Activated CD8-positive, alpha-beta memory T cell treated with anti-CD3 and anti-CD28 coated beads, Interleukin-2, amount 50 U/mL, for 48 hours (primary cell): ENCODE data around the gene ADAM17.
"Not testable (repeated sequence)": the region's sequence is repeated elsewhere in the genome, so short reads cannot be mapped to it uniquely, and the experiment has no call there.

Experiments
- DNase-seq: peaks from one replicate; pipeline ENCODE4 v3.0.0-alpha.2; 2020

ADAM17 gene

DNA sequence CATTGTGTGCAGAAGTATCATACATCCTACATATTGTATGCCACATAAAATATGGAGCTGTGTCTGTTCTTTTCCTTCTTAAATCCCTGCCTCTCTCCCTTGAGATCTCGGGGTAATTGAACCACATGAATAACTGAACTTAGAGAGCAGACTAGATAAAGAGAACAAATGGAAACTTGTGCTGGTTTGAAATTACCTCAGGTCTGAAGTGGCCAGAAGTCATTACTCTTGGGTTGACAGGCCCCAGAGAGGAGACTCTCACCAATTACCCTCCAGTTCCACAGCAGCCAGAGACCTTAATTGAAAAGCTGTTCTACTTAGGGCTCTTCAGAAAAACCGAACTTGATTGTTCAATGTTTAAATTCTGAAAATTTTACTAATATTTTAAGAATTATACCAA, 5.0 kb upstream of the ADAM17 start:
- DNase-seq, result no peak

DNA sequence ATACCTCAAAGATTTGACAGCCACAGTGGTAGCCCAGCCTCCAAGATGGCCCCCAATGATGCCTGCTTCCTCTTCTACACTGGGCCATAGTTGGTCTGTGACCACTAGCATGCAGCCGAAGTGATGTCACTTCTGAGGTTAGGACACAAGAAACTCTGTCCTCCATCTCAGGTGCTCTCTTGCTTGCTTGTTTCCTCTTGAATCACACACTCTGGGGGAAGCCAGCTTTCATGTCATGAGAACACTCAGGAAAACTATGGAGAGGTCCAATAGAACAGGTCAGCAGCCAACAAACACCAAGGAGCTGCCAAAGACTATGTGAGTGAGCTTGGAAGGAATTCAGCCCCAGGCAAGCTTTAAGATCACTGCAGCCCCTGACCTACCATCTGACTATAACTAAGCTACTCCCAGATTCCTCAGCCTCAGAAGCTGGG, 3.3 kb upstream of the ADAM17 start:
- no peak for DNase-seq

DNA sequence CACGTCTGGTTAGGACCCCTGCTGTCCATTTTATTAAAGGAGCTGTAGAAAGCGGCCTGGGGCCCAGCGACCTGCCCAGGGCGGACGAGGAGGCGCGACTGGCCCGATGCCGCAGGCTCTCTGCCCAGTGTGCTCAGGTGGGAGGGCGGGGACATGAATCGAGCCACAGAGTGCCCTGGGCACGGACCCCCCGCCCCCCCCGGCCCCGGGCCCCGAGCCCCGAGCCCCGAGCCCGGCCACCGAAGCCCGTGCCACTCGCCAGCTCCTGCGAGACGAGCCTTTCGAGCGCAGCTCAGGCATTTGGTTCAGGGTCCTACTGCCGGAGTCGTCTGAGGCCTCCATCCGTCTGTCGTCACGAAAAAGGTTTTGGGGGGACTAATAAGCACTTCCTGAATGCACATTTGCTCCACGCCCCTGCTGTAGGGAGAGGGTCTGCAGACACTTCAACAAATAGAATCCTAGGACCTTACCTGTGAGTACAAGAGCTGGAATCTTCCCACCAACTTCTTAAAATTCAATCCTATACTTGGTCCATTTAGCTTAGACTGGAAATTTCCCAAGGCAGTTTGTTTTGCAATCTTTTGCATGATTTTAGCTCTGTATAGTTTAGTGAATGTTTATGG, 602 bp upstream of the ADAM17 start:
- peak; percentile 68 for DNase-seq

DNA sequence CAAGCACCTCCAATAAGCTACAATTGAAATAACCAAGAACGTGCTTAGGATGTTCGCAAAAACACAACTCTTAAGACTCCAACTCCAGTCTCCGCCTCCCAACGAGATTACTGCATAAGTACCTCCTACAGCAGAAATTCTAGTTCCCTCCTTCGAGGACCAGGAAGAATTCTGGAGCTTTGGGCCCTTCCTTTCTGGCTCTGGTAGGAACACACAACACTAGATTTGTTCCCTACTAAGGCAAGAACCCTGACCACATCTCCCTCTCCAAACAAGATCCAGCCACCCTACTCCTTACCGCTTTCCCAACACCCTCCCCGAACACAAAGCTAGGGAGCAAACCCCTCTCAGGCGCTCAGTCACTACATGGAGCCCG, 721 bp downstream of the ADAM17 start:
- DNase-seq, result peak; percentile 59

DNA sequence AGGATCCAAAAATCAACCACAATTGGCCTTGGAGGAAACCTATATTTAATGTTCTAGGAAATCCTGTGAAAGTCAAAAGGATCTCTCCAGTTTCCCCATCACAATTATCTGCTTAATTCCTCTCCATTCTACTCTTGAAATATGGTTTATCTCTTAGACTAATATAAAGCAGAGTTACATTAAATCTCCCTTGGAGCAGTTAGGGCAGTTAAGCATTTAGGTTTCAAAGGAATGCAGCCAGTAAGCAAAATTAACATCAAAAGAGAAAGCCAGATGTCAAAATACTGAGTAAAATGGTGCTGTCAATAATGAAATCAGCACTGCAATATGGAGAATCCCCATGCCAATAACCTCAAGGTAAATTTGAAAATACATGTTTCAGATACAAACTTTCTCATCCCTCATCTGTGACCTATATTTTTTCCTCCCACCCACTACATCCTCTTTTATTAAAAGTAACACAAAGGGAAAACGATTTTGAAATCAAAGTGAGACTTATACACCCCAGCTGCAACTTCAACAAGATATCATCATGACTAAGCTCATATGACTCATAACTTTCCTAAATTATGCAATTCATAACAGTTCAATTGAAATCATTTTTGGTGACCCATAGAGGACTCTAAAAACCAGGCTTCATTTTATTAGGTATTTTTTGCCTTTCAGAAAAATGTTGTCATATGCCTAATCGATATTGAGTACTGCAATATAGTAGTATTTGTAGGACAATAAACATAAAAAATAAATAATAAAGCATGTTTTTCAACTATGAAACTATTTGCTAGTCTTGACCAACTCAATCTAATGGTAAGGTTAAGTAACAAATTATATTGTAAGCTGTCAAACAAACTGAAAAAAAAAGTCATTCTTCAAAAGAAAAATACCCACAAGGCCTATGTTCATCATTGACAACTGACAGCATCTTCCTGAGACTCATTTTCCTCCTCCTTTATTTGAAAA, 3.1 kb downstream of the ADAM17 start:
- no peak for DNase-seq

DNA sequence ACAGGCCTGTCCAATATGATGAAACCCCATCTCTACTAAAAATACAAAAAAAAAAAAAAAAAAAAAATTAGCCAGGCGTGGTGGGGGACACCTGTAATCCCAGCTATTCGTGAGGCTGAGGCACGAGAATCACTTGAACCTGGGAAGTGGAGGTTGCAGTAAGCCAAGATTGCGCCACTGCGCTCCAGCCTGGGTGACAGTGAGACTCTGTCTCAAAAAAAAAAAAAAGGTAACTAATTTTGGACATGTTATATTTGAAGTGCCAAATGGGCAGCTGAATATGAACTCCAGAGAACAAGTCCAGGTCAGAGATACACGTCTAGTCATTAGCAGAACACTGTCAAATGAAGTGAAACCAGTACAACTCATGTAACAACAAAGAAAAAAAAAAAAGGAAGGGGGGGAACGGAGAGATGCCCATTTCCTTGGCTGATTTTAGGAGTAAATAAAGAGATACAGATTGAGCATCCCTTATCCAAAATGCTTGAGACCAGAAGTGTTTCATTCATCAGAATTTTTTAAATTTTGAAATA, 4.7 kb downstream of the ADAM17 start:
- not testable (repeated sequence) for DNase-seq

DNA sequence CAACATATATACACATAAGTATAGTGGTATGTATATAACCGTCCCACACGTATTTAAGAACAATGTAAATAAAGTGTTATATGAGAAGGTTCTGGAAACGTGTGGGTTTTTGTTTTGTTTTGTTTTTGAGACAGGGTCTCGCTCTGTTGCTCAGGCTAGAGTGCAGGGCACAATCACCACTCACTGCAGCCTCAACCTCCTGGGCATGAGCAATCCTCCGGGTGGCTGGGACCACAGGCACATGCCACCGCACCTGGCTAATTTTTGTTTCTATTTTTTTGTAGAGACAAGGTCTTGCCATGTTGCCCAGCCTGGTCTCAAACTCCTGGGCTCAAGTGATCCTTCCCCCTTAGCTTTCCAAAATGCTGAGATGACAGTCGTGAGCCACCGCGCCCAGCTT, 6.2 kb downstream of the ADAM17 start:
- no peak for DNase-seq

DNA sequence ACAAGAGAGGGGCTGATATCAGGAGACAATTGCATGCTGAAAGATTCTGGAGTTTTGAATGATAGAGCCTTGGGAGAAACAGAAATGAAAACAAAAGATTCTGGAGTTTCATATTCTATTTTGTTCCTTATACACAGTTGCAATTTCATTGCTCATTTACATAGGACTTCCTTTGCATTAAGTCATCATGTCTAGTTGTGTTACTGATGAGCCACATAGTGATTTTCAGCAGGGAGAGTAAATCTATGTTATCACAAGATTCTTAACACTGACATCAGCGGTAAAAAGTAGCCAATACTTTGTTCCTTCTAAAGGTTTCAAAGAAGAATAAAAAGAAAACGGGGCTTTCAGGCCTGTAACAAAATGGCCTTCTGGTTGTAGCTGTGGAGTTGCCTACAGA, 7.1 kb downstream of the ADAM17 start:
- no peak for DNase-seq

DNA sequence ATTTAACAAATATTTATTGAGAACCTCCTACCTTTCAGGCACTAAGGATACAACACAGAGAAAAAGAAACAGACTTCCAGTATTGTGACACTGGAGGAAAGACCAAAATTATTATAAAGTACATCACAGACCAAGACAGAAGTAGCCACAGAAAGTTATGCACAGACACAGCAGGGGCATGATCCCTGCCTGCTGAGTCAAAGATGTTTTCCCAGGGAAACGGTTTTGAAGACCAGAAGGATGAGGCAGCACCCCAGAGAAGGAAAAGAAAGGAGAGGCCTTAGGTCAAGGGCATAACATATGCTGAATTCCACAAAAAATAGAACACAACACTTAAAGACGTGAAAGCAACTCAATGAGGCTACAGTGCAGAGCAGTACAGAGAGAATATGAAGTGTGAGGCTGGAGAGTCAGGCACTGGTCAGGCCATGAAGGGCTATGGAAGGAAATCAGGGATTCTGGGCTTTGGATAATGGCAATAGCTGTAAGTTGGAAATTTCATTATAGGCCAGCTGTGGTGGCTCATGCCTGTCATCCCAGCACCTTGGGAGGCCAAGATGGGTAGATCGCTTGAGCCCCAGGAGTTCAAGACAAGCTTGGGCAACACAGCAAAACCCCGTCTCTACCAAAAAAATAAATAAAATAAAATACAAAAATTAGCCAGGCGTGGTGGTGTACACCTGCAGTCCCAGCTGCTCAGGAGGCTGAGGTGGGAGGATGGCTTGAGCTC, 8.2 kb downstream of the ADAM17 start:
- DNase-seq, result no peak

DNA sequence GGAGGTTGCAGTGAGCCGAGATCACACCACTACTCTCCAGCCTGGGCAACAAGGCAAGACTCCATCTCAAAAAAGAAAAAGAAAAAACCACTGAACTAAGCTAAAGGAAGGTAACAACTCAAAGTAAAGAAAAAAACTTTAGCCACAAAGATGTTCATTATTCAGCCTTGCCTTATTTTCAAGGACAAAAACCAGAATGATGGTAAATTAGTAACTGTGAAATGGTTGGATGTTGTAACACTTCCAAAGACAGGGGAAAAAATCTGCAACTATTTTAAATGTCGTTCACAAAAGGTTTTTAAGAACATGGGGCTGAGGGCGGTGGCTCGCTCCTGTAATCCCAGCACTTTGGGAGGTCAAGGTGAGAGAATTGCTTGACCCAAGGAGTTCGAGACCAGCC, 10.1 kb downstream of the ADAM17 start:
- DNase-seq, result no peak

DNA sequence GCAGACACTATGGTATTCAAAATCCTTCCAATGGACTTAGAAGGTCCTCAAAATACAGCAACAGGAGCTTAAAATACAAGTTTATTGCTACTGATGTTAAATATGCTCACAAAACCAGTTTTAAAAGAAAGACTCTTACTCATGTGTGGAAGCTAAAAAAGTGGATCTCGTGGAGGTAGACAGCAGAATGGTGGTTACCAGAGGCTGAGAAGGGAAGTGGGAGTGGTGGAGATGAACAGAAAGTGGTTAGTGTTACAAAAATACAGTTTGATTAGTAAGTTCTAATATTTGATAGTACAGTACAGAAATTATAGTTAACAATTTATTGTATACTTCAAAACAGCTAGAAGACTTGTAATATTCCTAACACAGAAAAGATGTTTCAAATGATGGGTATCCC, 12.1 kb downstream of the ADAM17 start:
- no peak for DNase-seq

DNA sequence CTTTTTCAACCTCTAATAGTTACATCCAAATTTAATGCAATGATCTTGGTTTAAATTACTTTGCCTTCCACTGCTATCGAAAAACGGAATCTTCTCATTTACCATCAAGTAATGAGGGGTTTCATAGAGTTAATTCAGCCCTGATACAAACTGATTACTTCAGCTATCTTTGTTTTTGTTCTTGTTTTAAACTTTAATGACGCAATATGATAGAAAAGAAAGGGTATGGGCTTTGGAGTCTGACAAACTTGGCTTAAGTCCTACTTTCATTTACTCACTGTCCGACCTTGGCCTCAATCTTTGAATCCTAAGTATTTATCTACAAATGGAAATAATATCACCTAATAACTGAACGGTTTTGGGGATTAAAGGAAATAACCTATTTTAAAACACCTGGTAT, 16.1 kb downstream of the ADAM17 start:
- DNase-seq, result no peak

DNA sequence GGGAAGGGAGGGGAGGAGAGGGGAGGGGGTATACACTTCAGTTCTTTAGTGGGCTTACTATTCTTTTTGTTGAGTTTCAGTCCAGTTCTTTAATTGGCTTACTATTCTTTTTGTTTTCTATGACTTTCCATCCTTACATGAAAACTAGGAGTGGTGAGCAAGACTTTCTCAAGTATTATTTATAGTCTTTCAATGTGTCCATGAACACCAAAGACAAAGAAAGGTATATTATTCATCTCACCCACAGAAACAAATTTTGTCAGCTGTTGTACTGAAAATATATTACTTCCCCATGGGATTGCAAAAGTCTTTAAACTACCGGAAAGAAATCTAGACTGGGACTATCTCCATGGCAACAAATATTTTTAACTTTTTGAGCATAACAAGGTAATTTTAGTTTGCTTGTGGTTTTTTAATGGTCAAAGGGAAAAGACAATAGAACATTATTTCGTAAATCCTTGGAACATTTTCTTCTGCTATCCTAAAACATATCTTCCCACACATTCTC, 17.6 kb downstream of the ADAM17 start:
- DNase-seq, result no peak

DNA sequence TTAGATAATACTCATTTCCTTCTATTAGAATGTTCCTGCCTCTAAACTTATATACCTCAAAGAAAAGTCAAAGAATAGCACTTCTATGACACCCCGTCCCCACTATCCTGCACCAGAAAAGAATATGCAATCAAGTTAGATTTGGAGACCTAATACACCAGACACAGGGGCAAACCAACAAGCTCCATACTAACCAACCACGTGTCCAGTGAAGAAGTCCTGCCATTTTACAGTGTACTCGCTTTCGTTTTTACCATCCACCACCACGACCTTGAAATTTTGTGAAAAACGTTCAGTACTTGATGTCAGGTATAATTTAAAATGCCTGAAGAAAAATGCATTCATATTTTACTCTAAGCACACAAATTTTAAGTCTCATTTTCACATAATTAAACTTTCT, 19.1 kb downstream of the ADAM17 start:
- DNase-seq, result no peak

DNA sequence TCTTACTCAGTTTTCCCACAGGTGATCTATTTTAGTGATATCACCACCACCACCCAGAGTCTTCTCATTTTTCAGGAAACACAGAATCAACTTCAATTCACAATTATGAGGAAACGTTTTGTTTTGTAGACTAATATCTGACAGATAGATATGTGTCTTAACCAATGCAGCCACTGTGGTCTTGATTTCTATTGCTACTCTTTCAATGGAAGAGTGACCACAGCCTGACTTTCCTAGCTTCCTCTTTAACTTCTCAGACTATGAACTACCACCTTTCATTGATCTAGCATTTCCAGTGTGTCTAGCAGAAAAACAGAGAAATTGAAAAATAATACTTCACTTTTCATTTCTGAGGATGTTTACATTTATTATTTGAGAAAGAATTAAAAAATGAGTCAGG, 20.5 kb downstream of the ADAM17 start:
- no peak for DNase-seq

DNA sequence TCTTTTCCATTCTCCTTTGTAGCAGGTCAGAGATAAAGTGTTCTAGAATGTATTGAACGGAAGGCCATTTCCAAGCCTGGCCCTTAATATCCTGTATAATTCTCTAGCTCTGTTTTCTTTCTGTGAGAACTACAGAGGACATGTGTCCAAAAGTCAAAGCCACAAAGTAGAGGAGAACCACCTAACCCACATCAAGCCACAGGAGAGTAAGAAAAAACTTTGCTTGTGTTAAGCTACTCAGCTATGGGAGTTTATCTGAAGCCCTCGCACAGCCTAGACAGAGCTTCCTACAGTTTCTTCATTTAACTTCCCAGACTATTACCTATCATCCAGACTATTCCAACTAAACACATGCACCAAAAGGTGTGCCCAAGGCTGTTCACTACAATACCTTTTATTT, 22.0 kb downstream of the ADAM17 start:
- no peak for DNase-seq

DNA sequence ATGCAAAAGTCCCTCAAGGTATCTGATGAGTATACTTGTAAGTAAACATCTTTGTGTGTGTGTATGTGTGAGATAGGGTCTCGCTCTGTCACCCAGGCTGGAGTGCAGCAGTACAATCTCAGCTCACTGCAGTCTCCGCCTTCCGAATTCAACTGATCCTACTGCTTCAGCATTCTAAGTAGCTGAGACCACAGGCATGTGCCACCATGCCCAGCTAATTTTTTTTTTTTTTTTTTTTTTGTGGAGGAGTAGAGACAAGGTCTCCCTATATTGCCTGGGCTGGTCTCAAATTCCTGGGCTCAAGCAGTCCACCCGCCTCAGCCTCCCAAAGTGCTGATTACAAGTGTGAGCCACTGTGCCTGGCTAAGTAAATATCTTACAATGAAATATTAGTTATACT, 23.2 kb downstream of the ADAM17 start:
- DNase-seq, result no peak

DNA sequence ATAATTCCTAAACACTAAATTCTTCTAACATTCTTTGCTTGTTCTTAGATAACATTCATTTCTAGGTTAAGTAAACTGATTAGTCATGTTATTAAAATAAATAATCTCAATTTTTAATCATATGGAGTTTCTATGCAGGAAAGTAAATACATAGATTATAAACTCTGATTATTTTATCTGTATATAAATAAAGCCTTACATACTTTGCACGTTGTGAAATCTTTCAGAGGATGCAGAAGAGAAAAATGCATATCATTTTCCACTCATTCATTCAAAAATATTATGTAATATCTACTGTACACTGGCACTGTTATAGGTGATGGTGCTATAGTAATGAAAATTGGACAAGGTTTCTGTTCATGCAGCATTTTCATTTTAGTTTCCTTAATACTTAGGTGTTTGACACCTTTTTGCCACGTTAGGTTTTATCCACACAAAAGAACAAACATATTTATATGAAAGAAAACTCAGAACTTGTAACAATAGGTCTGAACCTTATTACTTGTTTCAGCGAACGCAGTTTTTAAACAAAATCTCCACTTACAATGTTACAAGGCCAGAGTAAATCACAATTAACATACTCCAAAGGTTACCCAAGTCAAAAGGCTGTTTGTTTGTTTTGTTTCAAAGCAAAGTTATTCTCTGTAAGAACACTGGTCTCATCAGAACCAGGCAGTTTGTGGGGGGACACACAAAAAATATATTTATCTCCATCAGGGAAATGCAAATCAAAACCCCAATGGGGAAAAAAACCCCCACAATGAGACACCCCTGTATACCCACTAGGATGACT, 27.4 kb downstream of the ADAM17 start:
- DNase-seq, result no peak

DNA sequence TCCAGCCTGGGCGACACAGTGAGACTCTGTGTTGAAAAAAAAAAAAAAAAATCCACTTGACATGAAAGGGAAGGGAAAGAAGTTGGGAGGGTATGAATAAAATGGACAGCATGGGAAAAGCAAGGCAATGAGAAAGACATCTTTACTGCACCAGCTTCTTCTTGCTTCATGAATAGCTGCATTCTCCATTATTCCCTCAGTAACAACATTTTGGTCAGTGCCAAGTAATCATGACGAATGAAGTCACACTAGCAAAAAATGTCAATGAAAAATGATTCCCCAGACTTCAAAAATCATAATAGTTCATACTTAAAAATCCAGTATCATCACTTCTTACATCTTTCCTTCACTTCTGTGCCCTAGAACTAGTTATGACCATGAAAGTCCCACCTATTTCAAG, 30.4 kb downstream of the ADAM17 start:
- DNase-seq, result no peak

DNA sequence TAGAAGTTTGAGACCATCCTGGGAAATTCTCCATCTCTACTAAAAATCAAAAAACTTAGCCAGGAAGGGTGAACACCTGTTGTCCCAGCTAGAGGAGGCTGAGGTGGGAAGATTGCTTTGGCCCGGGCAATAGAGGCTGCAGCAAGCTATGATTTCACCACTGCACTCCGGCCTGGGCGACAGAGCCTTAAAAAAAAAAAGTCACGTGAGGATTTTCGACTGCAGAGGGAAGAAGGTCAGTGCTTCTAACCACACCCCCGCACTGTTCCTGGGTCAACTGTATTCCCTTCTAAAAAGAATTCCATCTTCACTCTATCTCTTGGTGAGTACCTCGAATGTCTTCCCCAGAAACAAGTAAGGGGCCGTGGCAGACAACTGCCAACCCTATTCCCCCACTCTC, 31.3 kb downstream of the ADAM17 start:
- DNase-seq, result no peak

DNA sequence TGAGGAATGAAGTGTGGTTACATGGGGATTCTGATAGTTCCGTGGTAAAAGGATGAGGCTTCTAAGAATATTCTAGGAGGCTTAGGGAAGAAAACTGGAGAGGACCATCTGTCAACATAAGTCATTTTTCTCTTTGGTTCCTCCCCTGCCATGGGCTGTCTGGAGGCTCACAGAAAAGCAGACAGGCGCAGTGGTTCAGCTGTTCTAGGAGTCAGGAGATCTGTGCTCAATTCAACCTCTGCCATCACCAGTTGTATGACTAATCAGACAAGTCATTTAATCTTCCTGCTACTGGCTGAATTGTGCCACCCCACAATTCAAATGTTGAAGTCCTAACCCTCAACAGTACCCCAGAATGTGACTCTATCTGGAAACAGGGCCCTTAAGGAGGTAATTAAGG, 36.4 kb downstream of the ADAM17 start:
- no peak for DNase-seq

DNA sequence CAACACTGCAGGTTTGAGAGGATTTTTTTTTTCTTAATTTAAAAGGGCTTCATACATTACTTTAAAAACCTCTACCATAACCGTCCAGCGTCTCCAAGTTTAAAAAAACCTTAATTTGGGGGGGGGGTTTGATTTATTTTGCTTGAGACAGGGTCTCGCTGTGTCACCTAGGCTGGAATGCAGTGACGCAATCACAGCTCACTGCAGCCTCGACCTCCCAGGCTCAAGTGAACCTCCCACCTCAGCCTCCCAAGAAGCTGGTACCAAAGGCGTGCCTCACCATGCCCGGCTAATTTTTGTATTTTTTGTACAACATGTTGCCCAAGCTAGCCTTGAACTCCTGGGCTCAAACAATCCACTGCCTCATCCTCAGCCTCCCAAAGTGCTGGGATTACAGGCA, 36.9 kb downstream of the ADAM17 start:
- DNase-seq, result no peak

DNA sequence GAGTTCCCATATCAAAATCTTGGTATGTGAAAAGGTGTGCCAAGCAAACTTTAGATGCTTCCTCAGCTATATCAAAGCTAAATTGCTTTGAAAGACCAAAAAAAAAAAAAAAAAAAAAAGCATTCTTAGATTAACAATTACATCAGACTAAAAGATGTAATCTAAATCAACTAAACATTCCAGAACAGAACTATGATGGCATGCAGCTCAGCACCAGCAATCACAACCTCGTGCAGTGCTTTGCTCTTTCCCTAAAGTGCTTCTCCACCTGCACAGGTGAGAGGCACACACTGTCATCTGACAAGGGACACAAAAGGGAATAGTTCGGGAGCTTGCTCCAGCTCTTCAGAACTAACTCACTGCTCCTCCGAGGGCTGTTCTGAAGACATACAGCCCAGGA, 37.5 kb downstream of the ADAM17 start:
- no peak for DNase-seq
